ENCODE results near the gene ACAP1.

- no peak for TF ChIP-seq CTCF (optimal IDR thresholded peaks at IDR 0.05 in 1 of 3, IDR thresholded peaks at IDR 0.05 in 1 of 3, conservative IDR thresholded peaks at IDR 0.05 in 1 of 3; ENCODE audit: extremely low read depth in 1 of 3, insufficient read depth in 2 of 3, low read length in 3 of 3)
- no peak for TF ChIP-seq EZH2 (IDR thresholded peaks at IDR 0.05; ENCODE audit: low read length)
Measured at GRCh38 chr17:7307686-7308624, 28.4 kb upstream of the ACAP1 start.
